ENCODE data around the gene ANKRD29.

Gene ANKRD29

DNA sequence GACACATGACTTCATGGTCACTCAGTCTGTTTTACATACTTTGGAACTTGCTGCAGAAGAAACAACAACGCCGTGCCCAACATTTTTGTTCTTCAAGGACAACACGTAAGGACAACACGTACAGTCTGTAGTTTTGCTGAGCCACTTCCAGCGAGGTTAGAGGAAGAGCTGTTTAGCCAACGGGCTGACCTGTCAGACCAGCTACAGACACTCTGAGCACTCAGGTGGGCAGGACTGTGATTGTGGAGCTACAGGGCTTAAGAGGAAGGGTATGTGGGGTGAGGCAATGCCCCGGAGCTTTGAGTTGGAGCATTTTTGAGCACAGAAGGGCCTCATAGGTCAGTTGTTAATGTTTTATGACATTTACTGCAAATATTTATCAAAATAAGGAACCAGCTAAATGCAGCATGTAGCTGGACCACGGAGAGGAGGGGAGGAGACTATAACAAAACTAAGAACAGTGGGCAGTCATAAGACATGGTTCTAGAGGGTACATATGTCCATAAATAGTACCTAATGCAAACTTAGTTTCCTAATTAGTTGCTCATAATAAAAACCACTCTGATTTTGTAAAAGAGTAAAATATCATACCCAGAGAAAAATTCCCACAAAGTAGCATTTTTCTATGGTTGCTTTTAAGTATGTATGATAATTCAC is 50.1 kb downstream of the ANKRD29 start:
- DNase-seq = no peak

DNA sequence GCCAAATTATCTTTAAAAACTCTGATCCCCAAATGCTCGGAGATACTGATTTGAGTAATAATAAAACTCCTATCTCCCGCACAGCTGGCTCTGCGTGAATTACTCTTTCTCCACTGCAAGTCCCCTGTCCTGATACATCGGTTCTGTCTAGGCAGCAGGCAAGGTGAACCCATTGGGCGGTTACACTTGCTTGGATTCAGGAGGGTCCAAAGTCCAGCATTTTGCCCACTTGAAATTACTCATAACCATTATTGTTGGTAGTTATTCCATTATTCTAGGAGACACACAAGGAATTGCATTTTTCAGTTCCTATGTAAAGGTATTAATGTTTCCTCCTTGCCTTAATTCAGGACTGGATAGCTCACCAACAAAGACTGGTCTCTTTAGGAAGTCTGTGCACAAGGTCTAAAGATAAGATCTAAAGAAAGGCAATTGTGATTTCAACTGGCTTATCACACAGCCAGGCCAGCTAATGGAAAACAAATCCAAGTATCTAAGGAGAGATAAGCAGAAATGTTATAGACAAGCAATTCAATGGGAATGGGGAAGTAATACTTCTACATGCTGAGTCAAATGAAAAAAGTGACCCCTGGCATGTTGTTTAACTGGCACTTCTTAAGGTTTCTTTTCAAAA is 53.2 kb downstream of the ANKRD29 start:
- DNase-seq = no peak

- no peak for DNase-seq
These were observed 54.5 kb downstream of the ANKRD29 start for GRCh38 chr18:23608211-23608610.

GRCh38 chr18:23605941-23606340 is 56.8 kb downstream of the ANKRD29 start:
- DNase-seq = no peak

GRCh38 chr18:23599809-23600208 is 62.9 kb downstream of the ANKRD29 start:
- no peak for DNase-seq

DNA sequence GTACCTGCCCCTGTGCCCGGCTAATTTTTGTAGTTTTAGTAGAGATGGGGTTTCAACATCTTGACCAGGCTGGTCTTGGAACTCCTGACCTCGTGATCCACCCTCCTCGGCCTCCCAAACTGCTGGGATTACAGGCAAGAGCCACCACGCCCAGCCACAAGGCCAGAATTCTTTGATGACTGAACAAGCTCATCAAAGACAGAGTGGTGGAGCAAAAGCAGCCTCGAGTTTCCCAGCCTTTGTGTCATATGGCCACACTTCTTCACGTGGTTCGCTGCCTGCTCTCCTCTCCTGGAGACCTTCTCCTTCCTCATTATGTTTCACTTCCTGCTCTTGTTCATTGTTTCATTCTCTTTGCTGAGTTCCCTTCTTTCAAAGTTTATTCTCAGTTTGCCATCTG is 66.5 kb downstream of the ANKRD29 start:
- no peak for DNase-seq

- DNase-seq = no peak
These were observed 67.1 kb downstream of the ANKRD29 start for GRCh38 chr18:23595591-23595990.

GRCh38 chr18:23593720-23594119 is 69.0 kb downstream of the ANKRD29 start:
- DNase-seq = no peak

GRCh38 chr18:23592911-23593310 is 69.8 kb downstream of the ANKRD29 start:
- DNase-seq = no peak

- no peak for DNase-seq
These were observed 71.7 kb downstream of the ANKRD29 start for GRCh38 chr18:23591011-23591410.

- DNase-seq = no peak
These were observed 73.7 kb downstream of the ANKRD29 start for GRCh38 chr18:23588836-23589560.

GRCh38 chr18:23587220-23587642 is 75.5 kb downstream of the ANKRD29 start:
- DNase-seq = no peak

- DNase-seq = peak; percentile 90
These were observed 76.2 kb downstream of the ANKRD29 start, which contains the start of gene NPC1 for GRCh38 chr18:23586249-23587196. TSS of gene NPC1 (minus strand) at chr18:23586506. CDS start at chr18:23586343, 163 bp downstream.

- no peak for DNase-seq
These were observed 76.8 kb downstream of the ANKRD29 start for GRCh38 chr18:23585897-23586248.

GRCh38 chr18:23585007-23585871 is 77.5 kb downstream of the ANKRD29 start:
- peak; percentile 22 for DNase-seq

DNA sequence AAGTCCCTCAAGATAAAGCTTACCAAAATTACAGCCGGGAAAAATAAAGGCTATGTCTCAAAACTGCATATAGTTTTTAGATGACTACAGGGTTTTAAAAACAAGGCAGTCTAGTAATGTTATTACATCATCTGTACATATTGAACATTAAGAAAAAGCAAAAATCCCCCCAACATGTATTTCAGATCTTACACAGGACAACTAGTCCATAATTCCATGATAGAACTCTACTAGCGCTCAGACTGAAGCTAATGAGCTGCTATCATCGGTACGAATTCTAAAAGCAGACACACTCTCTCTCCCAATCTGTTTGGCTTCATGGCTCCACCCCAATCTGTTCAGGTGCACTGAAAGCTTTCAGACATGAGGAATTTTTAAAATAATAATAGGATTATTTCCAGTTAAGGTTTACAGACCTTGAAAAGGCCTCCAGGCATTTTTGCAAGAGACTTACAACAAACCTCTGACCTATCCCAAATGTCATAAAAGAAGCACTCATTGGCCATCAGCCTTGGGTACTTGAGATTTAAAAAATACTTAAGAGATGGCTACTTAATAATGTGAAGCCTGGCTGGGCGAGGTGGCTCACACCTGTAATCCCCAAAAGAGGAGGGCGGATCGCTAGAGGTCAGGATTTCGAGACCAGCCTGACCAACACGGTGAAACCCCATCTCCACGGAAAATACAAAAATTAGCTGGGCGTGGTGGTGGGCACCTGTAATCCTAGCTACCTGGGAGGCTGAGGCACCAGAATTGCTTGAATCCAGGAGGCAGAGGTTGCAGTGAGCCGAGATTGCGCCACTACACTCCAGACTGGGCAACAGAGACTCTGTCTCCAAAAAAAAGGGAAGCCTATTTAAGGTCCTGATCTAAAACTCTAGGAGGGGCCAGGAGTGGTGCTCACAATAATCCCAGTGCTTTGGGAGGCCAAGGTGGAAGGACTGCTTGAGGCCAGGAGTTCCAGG is 78.4 kb downstream of the ANKRD29 start:
- DNase-seq = no peak

DNA sequence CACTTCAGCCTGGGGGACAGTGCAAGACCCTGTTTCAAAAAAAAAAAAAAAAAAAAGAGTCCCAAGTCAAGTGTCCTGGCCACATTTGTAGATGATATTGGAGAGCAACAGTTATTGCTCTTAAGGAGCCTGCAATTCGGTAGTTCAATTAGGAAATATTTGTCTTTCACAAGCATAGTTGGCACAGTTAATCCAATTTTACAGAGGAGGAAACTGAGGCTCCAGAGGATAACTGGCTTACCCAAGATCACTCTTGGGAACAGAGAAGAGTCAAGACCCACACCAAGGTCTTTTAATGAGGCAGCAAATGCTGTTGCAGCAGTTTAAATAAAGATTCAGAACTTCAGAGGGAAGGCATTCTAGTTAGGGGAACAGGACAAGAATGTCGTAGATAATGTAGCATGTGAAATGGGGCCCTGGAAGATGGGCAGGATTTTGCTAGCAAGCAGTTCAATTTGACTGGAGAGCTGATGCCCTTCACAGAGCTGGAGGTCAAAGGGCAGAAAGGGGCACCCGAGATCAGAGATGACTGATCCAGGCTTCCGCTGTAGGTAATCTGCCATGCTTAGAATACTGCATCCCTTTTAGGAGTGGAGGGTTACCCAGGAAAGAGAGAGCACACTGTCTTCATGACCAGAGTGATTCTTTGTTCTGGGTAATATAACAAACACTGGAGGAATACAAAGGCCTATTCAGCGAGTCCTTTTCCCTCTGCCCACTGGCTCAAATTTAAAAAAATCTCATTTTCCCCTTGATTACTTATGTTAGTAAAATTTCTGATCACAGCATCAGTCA is 79.4 kb downstream of the ANKRD29 start:
- DNase-seq = no peak

- no peak for DNase-seq
These were observed 81.9 kb downstream of the ANKRD29 start for GRCh38 chr18:23580677-23581367.

All from stimulated activated naive CD4-positive, alpha-beta T cell treated with Interleukin-2 at 50 U/mL for 16 hours (primary cell).